A673 (cell line): Measurements from ENCODE around the gene GFOD2.

ENCODE experiments used
- EZH2 ChIP-seq: fragments of 200-600 bp; sonication (generic); IDR thresholded peaks from 2 replicates; pipeline ENCODE4 v1.6.1; 2017; ENCODE audit warnings: borderline replicate concordance, low read depth, mild to moderate bottlenecking, mixed read lengths, antibody characterized with exemption, low read length; ENCODE audit not compliant: poor library complexity, severe bottlenecking
- TF ChIP-seq, protein P1 (sequence below): fragments of 300-800, 200-600 bp; sonication (generic); conservative IDR thresholded peaks from 2 replicates; pipeline ENCODE4 v1.5.1; 2017; ENCODE audit warnings: low read depth, mild to moderate bottlenecking, antibody characterized with exemption, low read length, moderate library complexity, mixed read lengths

- TF ChIP-seq, protein P1, sequence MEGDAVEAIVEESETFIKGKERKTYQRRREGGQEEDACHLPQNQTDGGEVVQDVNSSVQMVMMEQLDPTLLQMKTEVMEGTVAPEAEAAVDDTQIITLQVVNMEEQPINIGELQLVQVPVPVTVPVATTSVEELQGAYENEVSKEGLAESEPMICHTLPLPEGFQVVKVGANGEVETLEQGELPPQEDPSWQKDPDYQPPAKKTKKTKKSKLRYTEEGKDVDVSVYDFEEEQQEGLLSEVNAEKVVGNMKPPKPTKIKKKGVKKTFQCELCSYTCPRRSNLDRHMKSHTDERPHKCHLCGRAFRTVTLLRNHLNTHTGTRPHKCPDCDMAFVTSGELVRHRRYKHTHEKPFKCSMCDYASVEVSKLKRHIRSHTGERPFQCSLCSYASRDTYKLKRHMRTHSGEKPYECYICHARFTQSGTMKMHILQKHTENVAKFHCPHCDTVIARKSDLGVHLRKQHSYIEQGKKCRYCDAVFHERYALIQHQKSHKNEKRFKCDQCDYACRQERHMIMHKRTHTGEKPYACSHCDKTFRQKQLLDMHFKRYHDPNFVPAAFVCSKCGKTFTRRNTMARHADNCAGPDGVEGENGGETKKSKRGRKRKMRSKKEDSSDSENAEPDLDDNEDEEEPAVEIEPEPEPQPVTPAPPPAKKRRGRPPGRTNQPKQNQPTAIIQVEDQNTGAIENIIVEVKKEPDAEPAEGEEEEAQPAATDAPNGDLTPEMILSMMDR = no peak
- no peak for TF ChIP-seq EZH2
Observed at GRCh38 chr16:67641779-67642708, 77.1 kb downstream of the GFOD2 start.
